K562 (cell line): Measurements from ENCODE around the gene PRR30. TPM values are rescaled to one million over a fixed set of nuclear protein-coding genes. Genes with fewer than 3 reads are reported as not detected.

Source experiments
- ATAC-seq: fragments of 200-7000 bp; cut with Tn5 transposase; 3 replicates; pipeline ENCODE4 v1.9.1; 2020; ENCODE audit warnings: moderate library complexity
- BruUV-seq: library from RNA; stranded (reverse); fragments of 400-500 nt; replicated peaks from 2 replicates; lab custom pipeline; 2021; lab: Mats Ljungman, UMichigan
- CTCF ChIA-PET: fragments of 300-600 bp; formaldehyde crosslinking; extraction: SDS; loops from one replicate; lab custom pipeline; 2021; ENCODE audit warnings: low intra/inter-chr PET ratio; lab: Yijun Ruan, JAX
- POLR2A ChIA-PET: fragments of 300-600, 350-650 bp; sonication (Branson Sonifier 250); formaldehyde crosslinking; extraction: SDS; loops from one replicate; lab custom pipeline; 2021; ENCODE audit warnings: antibody characterized with exemption, inconsistent platforms; lab: Yijun Ruan, JAX
- DNase-seq, 4 experiments: peaks; one replicate each; pipeline versions ENCODE4 v3.0.0 to v3.0.0-alpha.2; 2011 to 2018; ENCODE audit warnings: low spot score in 3 of 4, mixed read lengths in 3 of 4; ENCODE audit errors: extremely low read depth in 1 of 4
- FAIRE-seq: peaks from 2 replicates; lab custom pipeline; 2011; peaks lifted over from hg19 to GRCh38; lab: Jason Lieb, UNC
- H2AFZ ChIP-seq: 2 replicates; pipeline ENCODE4 v1.6.0; 2011; ENCODE audit warnings: low read depth, low read length, control low read depth, inconsistent platforms
- H3K27ac ChIP-seq: fragments of 200-600 bp; 3 replicates; pipeline ENCODE4 v1.8.0; 2011; ENCODE audit warnings: low read depth, mild to moderate bottlenecking, control low read depth, inconsistent platforms, low read length, moderate library complexity, mixed read lengths; ENCODE audit errors: extremely low read depth
- H3K27me3 ChIP-seq, 2 experiments: fragments of 300-600 bp in 1 of 2; 2 replicates in 1 of 2; 3 replicates in 1 of 2; pipeline versions ENCODE4 v1.6.0 to v1.8.0; 2011; ENCODE audit warnings: inconsistent platforms in 2 of 2, low read length in 2 of 2, mild to moderate bottlenecking in 1 of 2, mixed read lengths in 1 of 2, moderate library complexity in 1 of 2; ENCODE audit not compliant: control insufficient read depth in 2 of 2, insufficient read depth in 2 of 2
- H3K36me3 ChIP-seq: fragments of 300-600 bp; 3 replicates; pipeline ENCODE4 v1.8.0; 2011; ENCODE audit warnings: mild to moderate bottlenecking, low read length, inconsistent platforms; ENCODE audit not compliant: control insufficient read depth, insufficient read depth
- H3K4me1 ChIP-seq, 2 experiments: fragments of 200-600 bp in 1 of 2; replicated peaks in 1 of 2; 2 replicates in 1 of 2; 3 replicates in 1 of 2; pipeline versions ENCODE4 v1.5.1 to v1.8.0; 2011; ENCODE audit warnings: inconsistent platforms in 2 of 2, low read length in 2 of 2, mild to moderate bottlenecking in 1 of 2, mixed read lengths in 1 of 2, moderate library complexity in 1 of 2; ENCODE audit not compliant: control insufficient read depth in 2 of 2, insufficient read depth in 2 of 2
- H3K4me2 ChIP-seq: 2 replicates; pipeline ENCODE4 v1.6.1; 2011; ENCODE audit warnings: low read length, control low read depth, inconsistent platforms, mixed read lengths; ENCODE audit not compliant: insufficient read depth
- H3K4me3 ChIP-seq: fragments of 200-600 bp; sonication (generic), shearing (Covaris generic); 2 replicates; pipeline ENCODE4 v1.5.1; 2016; ENCODE audit warnings: control low read depth, inconsistent platforms
- H3K79me2 ChIP-seq: fragments of 200-600 bp; 3 replicates; pipeline ENCODE4 v1.8.0; 2011; ENCODE audit warnings: low read length, inconsistent platforms; ENCODE audit not compliant: control insufficient read depth, insufficient read depth
- H3K9ac ChIP-seq, 2 experiments: 2 replicates each; pipeline versions ENCODE4 v1.6.0 to v1.6.1; 2011; ENCODE audit warnings: low read depth in 2 of 2, low read length in 2 of 2, control low read depth in 1 of 2, inconsistent platforms in 1 of 2, mild to moderate bottlenecking in 1 of 2, mixed read lengths in 1 of 2; ENCODE audit not compliant: insufficient read depth in 1 of 2
- H3K9me1 ChIP-seq: one replicate; pipeline ENCODE4 v1.6.0; 2011; ENCODE audit warnings: inconsistent platforms, mild to moderate bottlenecking, low read length, moderate library complexity; ENCODE audit not compliant: control insufficient read depth, insufficient read depth
- H3K9me3 ChIP-seq: replicated peaks from 2 replicates; pipeline ENCODE4 v1.5.1; 2011; ENCODE audit warnings: low read depth, low read length, inconsistent platforms; ENCODE audit not compliant: control insufficient read depth, insufficient read depth
- H4K20me1 ChIP-seq: replicated peaks from 2 replicates; pipeline ENCODE4 v1.6.1; 2011; ENCODE audit warnings: low read length, inconsistent platforms, mixed read lengths; ENCODE audit not compliant: control insufficient read depth, insufficient read depth
- BCOR ChIP-seq: fragments of 450-650 bp; IDR thresholded peaks from 2 replicates; pipeline ENCODE4 v1.6.1; 2016
- C11orf30 ChIP-seq: fragments of 450-650 bp; IDR thresholded peaks from 2 replicates; pipeline ENCODE4 v1.6.1; 2016; ENCODE audit warnings: low read depth, mild to moderate bottlenecking
- CBFA2T3 ChIP-seq: fragments of 450-650 bp; IDR thresholded peaks from 2 replicates; pipeline ENCODE4 v1.6.1; 2017
- GABPA ChIP-seq: fragments of 200-800 bp; sonication (Bioruptor generic); conservative IDR thresholded peaks from 2 replicates; pipeline ENCODE4 v1.6.1; 2016; ENCODE audit warnings: low read depth, missing genetic modification characterization, missing compliant biosample characterization
- GATAD2A ChIP-seq: fragments of 450-650 bp; IDR thresholded peaks from 2 replicates; pipeline ENCODE4 v1.6.1; 2017
- JUND ChIP-seq, 2 experiments: IDR thresholded peaks; 2 replicates in 1 of 2; 3 replicates in 1 of 2; pipeline ENCODE4 v1.6.1; 2011; ENCODE audit warnings: borderline replicate concordance in 2 of 2, low read depth in 2 of 2, low read length in 2 of 2, improper control_type of control experiment in 1 of 2, missing biosample characterization in 1 of 2, missing genetic modification characterization in 1 of 2, missing genetic modification reagents in 1 of 2
- MAFG ChIP-seq: fragments of 450-650 bp; conservative IDR thresholded peaks from 2 replicates; pipeline ENCODE4 v1.6.1; 2016; ENCODE audit warnings: missing genetic modification characterization, missing compliant biosample characterization
- MNT ChIP-seq, 2 experiments: fragments of 450-650 bp; conservative IDR thresholded peaks; 2 replicates each; pipeline ENCODE4 v1.6.1; 2017; ENCODE audit warnings: mild to moderate bottlenecking in 2 of 2, moderate library complexity in 2 of 2
- MYNN ChIP-seq, 2 experiments: sonication (generic); formaldehyde crosslinking in 1 of 2; IDR thresholded peaks; 2 replicates each; pipeline versions ENCODE4 v1.5.0 to v1.6.1; 2016 to 2020; ENCODE audit warnings: antibody characterized with exemption in 1 of 2, missing genetic modification reagents in 1 of 2
- NCOA6 ChIP-seq: fragments of 450-650 bp; IDR thresholded peaks from 2 replicates; pipeline ENCODE4 v1.6.1; 2017; ENCODE audit warnings: mild to moderate bottlenecking
- NELFE ChIP-seq: IDR thresholded peaks from 2 replicates; pipeline ENCODE4 v1.6.1; 2011; ENCODE audit warnings: mild to moderate bottlenecking; ENCODE audit not compliant: insufficient read depth, insufficient read length
- RBM14 ChIP-seq: fragments of 200-400 bp; formaldehyde crosslinking; IDR thresholded peaks from 2 replicates; pipeline ENCODE4 v1.6.1; 2018; ENCODE audit warnings: low read depth, mild to moderate bottlenecking, low read length, moderate library complexity, borderline replicate concordance; ENCODE audit not compliant: insufficient read depth
- RCOR1 ChIP-seq, 2 experiments: IDR thresholded peaks; 2 replicates each; pipeline ENCODE4 v1.6.1; 2012; ENCODE audit warnings: low read depth in 2 of 2, low read length in 2 of 2, borderline replicate concordance in 1 of 2, improper control_type of control experiment in 1 of 2
- RUNX1 ChIP-seq: sonication (generic); IDR thresholded peaks from 2 replicates; pipeline ENCODE4 v1.6.1; 2016; ENCODE audit warnings: antibody characterized with exemption, low read depth
- SIX5 ChIP-seq, 2 experiments: IDR thresholded peaks; 2 replicates each; pipeline ENCODE4 v1.6.1; 2011; ENCODE audit warnings: low read length in 2 of 2, borderline replicate concordance in 1 of 2, low read depth in 1 of 2, mild to moderate bottlenecking in 1 of 2, moderate library complexity in 1 of 2; ENCODE audit not compliant: insufficient read depth in 1 of 2
- SMARCA5 ChIP-seq: fragments of 450-650 bp; IDR thresholded peaks from 2 replicates; pipeline ENCODE4 v1.6.1; 2016
- SOX6 ChIP-seq: fragments of 450-650 bp; IDR thresholded peaks from 2 replicates; pipeline ENCODE4 v1.6.1; 2014; ENCODE audit warnings: mild to moderate bottlenecking
- TCF7 ChIP-seq: sonication (generic); IDR thresholded peaks from 2 replicates; pipeline ENCODE4 v1.6.1; 2016; ENCODE audit warnings: antibody characterized with exemption, borderline replicate concordance
- ZFP36 ChIP-seq: fragments of 150-350 bp; IDR thresholded peaks from 2 replicates; pipeline ENCODE4 v1.6.1; 2018; ENCODE audit warnings: low read length, low read depth; ENCODE audit not compliant: partially characterized antibody
- ZKSCAN1 ChIP-seq: fragments of 150-350 bp; IDR thresholded peaks from 2 replicates; pipeline ENCODE4 v1.6.1; 2016; ENCODE audit warnings: low read depth, low read length
- ZNF347 ChIP-seq: fragments of 450-650 bp; formaldehyde crosslinking; IDR thresholded peaks from 2 replicates; pipeline ENCODE4 v1.4.0; 2020; ENCODE audit warnings: low read depth, mild to moderate bottlenecking, moderate library complexity
- ZSCAN29 ChIP-seq: fragments of 450-650 bp; IDR thresholded peaks from 2 replicates; pipeline ENCODE4 v1.6.1; 2017
- ZZZ3 ChIP-seq: fragments of 450-650 bp; IDR thresholded peaks from 2 replicates; pipeline ENCODE4 v1.6.1; 2016; ENCODE audit warnings: antibody characterized with exemption, mild to moderate bottlenecking, moderate library complexity
- WGBS: fragments of 100-300 bp; shearing (Covaris generic); methylation state at CpG from one replicate; pipeline ENCODE4 v1.1.6; 2016; ENCODE audit warnings: low coverage, mixed read lengths; ENCODE audit not compliant: insufficient coverage; ENCODE audit errors: missing lambda C conversion rate; 5-methylcytosine and 5-hydroxymethylcytosine counted together
- in situ Hi-C: fragments of 300-500 bp; cut with MboI; formaldehyde crosslinking; loops from 4 replicates; pipeline ENCODE4 v1.15.0; 2018; ENCODE audit warnings: inconsistent platforms, mixed read lengths
- intact Hi-C: fragments of 100-400 bp; cut with micrococcal nuclease; formaldehyde crosslinking; loops from 2 replicates; pipeline ENCODE4 v1.14.2; 2022
- polyA plus RNA-seq, 8 experiments: library from polyadenylated mRNA; depleted of rRNA in 4 of 8; stranded (reverse) in 5 of 8; unstranded in 3 of 8; fragments of >200 nt; fragmentation: Nextera tagmentation in 2 of 8; fragmentation: Illumina TruSeq in 1 of 8; extraction: Ambion mirVana in 2 of 8; extraction: Trizol in 1 of 8; gene quantifications; 2 replicates each; pipeline versions ENCODE4 v1.2.1 to v1.2.3, GENCODE V29; 2011 to 2014; ENCODE audit warnings: inconsistent platforms in 1 of 8, missing spikeins in 1 of 8
- total RNA-seq, 7 experiments: library from RNA; depleted of rRNA in 6 of 7; stranded (reverse); fragments of >200 nt in 6 of 7; fragmentation: Illumina TruSeq in 2 of 7; extraction: Trizol in 2 of 7; gene quantifications; 2 replicates each; pipeline versions ENCODE4 v1.2.1 to v1.2.3, GENCODE V29; 2011 to 2021; ENCODE audit warnings: low replicate concordance in 1 of 7

Gene PRR30
- total and polyA plus RNA-seq, 9 of the 15 experiments (the other 6 are each of a cell fraction or from before 2014, with no cell fraction given) = not detected

- intact Hi-C loops (no loop called here), in situ Hi-C loops (no loop called here)
- Histone ChIP-seq H3K36me3 (no peaks in the 10 kb centered on the region), H3K79me2 (no peaks in the 10 kb centered on the region), H3K4me1 (peaks cover 0 to 10% of the 10 kb centered on the region in 2 experiments; a peak in 2 of 5 replicates), H4K20me1 (no peaks in the 10 kb centered on the region), H3K4me2 (no peak overlapping the region), H3K4me3 (no peak overlapping the region), H3K27me3 (peaks cover 2 to 4% of the 10 kb centered on the region in 2 experiments; a peak in 1 of 5 replicates), H3K9me3 (no peaks in the 10 kb centered on the region), H2AFZ (no peak overlapping the region), H3K9me1 (no peaks in the 10 kb centered on the region), H3K9ac (no peak overlapping the region), H3K27ac (no peak overlapping the region)
- ChIA-PET CTCF (interaction anchor here (0.6 kb wide), 1 partner anchor 176 kb away, joined by 3 read pairs; no protein-coding TSS in a partner anchor), POLR2A (interaction anchor here (0.6 to 1.0 kb wide), 2 partner anchors 70 to 241 kb away, joined by 3 to 4 read pairs; partner anchors contain the start of gene GTF3C2)
- DNase-seq (no peak), FAIRE-seq (no peak), ATAC-seq (no peak)
- BruUV-seq = no TSS peak
- WGBS = 8% methylated on average over 2 of the region's 2 CpGs
- TF ChIP-seq SMARCA5 (peak; percentile 66; the same call in 1 of the 2 replicates), ZSCAN29 (no peak), MNT (conservative IDR thresholded peaks at IDR 0.05) (no peak), MAFG (tag) (0 out of 2 replicates have a peak, but pooled peaks have one; percentile 7), TCF7 (no peak), C11orf30 (no peak), RBM14 (no peak), BCOR (peak; percentile 67), ZNF347 (CRISPR knock-in tag) (no peak), GATAD2A (no peak), ZKSCAN1 (no peak), ZFP36 (peak; percentile 81), ZZZ3 (no peak), RUNX1 (no peak), NCOA6 (no peak), MYNN (IDR thresholded peaks at IDR 0.05) (no peak), MYNN (CRISPR knock-in tag; IDR thresholded peaks at IDR 0.05) (no peak), RCOR1 (IDR thresholded peaks at IDR 0.05; ENCODE audit: borderline replicate concordance in 1 of 2, low read depth in 2 of 2, low read length in 2 of 2) (0 out of 4 replicates have a peak, but pooled peaks of 1 of the 2 experiments have one; percentile 18), GABPA (no peak), SOX6 (0 out of 2 replicates have a peak, but pooled peaks have one; percentile 14), JUND (IDR thresholded peaks at IDR 0.05; ENCODE audit: borderline replicate concordance, low read depth, low read length) (no peak; the same call in 1 of the 2 replicates), JUND (tag; IDR thresholded peaks at IDR 0.05; ENCODE audit: borderline replicate concordance, low read depth, low read length) (peak; percentile 37; the same call in 1 of the 3 replicates), NELFE (no peak), CBFA2T3 (peak; percentile 9; the same call in 1 of the 2 replicates), SIX5 (IDR thresholded peaks at IDR 0.05; ENCODE audit: borderline replicate concordance in 1 of 2, insufficient read depth in 1 of 2, low read depth in 1 of 2, low read length in 2 of 2) (no peak)
Observed at GRCh38 chr2:27115519-27115918, 23.7 kb downstream of the PRR30 start.
